ENCODE measurements around the gene IFFO2. TPM values are rescaled to one million over a fixed set of nuclear protein-coding genes. Genes with fewer than 3 reads are reported as not detected.

IFFO2 gene
- total RNA-seq, 1 donor from 2014 or later: 107 TPM

GRCh38 chr1:18855573-18855972, 100.9 kb downstream of the IFFO2 start:
- DNase-seq (ENCODE audit: low read depth): no peak
- no peak for TF ChIP-seq CTCF (conservative IDR thresholded peaks at IDR 0.05; ENCODE audit: low read depth, low read length)
- H3K4me3 ChIP-seq (ENCODE audit: low read depth, low read length): no peak overlapping the region

- no peak overlapping the region for H3K4me3 ChIP-seq (ENCODE audit: low read depth, low read length)
- no peak for TF ChIP-seq CTCF (conservative IDR thresholded peaks at IDR 0.05; ENCODE audit: low read depth, low read length)
- no peak for DNase-seq (ENCODE audit: low read depth)
These were observed 102.0 kb downstream of the IFFO2 start for GRCh38 chr1:18854331-18855025.

Other genes with a start within 250 kb of the IFFO2 start
- gene TAS1R2, start 97.0 kb downstream of the IFFO2 start, total RNA-seq: not detected in 2 replicates
- gene ALDH4A1, start 54.1 kb downstream of the IFFO2 start, total RNA-seq: 15.2 and 27.0 TPM in 2 replicates

All from epithelial cell of proximal tubule (primary cell).